OCI-LY1 (cell line): Measurements from ENCODE around the gene KCNE2.

Experiments used
- H2AFZ ChIP-seq: fragments of 200-600 bp; sonication (generic), shearing (Covaris generic); 2 replicates; pipeline ENCODE4 v1.6.0; 2014; ENCODE audit warnings: antibody characterized with exemption, mild to moderate bottlenecking, low read length
- H3F3A ChIP-seq: fragments of 200-600 bp; sonication (generic), shearing (Covaris generic); 2 replicates; pipeline ENCODE4 v1.6.0; 2014; ENCODE audit warnings: mild to moderate bottlenecking, antibody characterized with exemption, low read length, moderate library complexity; ENCODE audit not compliant: insufficient read depth
- H3K27ac ChIP-seq: fragments of 200-600 bp; sonication (generic); 2 replicates; pipeline ENCODE4 v1.5.1; 2014; ENCODE audit warnings: low read length, mixed run types, mild to moderate bottlenecking, low read depth; ENCODE audit not compliant: poor library complexity, severe bottlenecking
- H3K27me3 ChIP-seq: fragments of 200-600 bp; sonication (generic); 2 replicates; pipeline ENCODE4 v1.6.0; 2014; ENCODE audit warnings: antibody characterized with exemption, mild to moderate bottlenecking, low read length, moderate library complexity; ENCODE audit not compliant: insufficient read depth
- H3K36me3 ChIP-seq: fragments of 200-600 bp; sonication (generic); 2 replicates; pipeline ENCODE4 v1.6.1; 2014; ENCODE audit warnings: mild to moderate bottlenecking, antibody characterized with exemption, low read length, moderate library complexity, mixed read lengths; ENCODE audit not compliant: insufficient read depth
- H3K4me1 ChIP-seq: fragments of 200-600 bp; sonication (generic); 2 replicates; pipeline ENCODE4 v1.5.1; 2014; ENCODE audit warnings: mild to moderate bottlenecking, low read length, moderate library complexity; ENCODE audit not compliant: insufficient read depth, severe bottlenecking
- H3K4me2 ChIP-seq: fragments of 200-600 bp; sonication (generic), shearing (Covaris generic); 2 replicates; pipeline ENCODE4 v1.6.1; 2014; ENCODE audit warnings: low read length
- H3K4me3 ChIP-seq: fragments of 200-600 bp; sonication (generic); 2 replicates; pipeline ENCODE4 v1.5.1; 2014; ENCODE audit warnings: low read length, low read depth, mild to moderate bottlenecking, mixed read lengths; ENCODE audit not compliant: poor library complexity, severe bottlenecking
- H3K79me2 ChIP-seq: fragments of 200-600 bp; shearing (Covaris generic); 2 replicates; pipeline ENCODE4 v1.6.1; 2016; ENCODE audit warnings: mixed run types, low read length, mixed read lengths; ENCODE audit not compliant: insufficient read depth
- H3K9ac ChIP-seq: fragments of 200-600 bp; sonication (generic), shearing (Covaris generic); 2 replicates; pipeline ENCODE4 v1.6.1; 2014; ENCODE audit warnings: mild to moderate bottlenecking, low read length, mixed read lengths
- H3K9me2 ChIP-seq: fragments of 200-600 bp; sonication (generic), shearing (Covaris generic); 2 replicates; pipeline ENCODE4 v1.6.1; 2014; ENCODE audit warnings: low read depth, mild to moderate bottlenecking, low read length, mixed read lengths
- H3K9me3 ChIP-seq: fragments of 200-600 bp; shearing (Covaris generic); 2 replicates; pipeline ENCODE4 v1.6.1; 2014; ENCODE audit warnings: low read length, mixed read lengths
- H4K20me1 ChIP-seq: fragments of 200-600 bp; sonication (generic), shearing (Covaris generic); 2 replicates; pipeline ENCODE4 v1.6.0; 2016; ENCODE audit warnings: mild to moderate bottlenecking, low read length; ENCODE audit not compliant: insufficient read depth
- EZH2 ChIP-seq: fragments of 200-600 bp; sonication (generic), shearing (Covaris generic); IDR thresholded peaks from 2 replicates; pipeline ENCODE4 v1.8.0; 2017; ENCODE audit warnings: borderline replicate concordance, mixed run types, mild to moderate bottlenecking, antibody characterized with exemption, low read length, moderate library complexity, mixed read lengths
- TF ChIP-seq, protein P1 (sequence below): fragments of 200-600 bp; sonication (generic), shearing (Covaris generic); IDR thresholded peaks from 2 replicates; pipeline ENCODE4 v1.5.1; 2017; ENCODE audit warnings: mild to moderate bottlenecking, antibody characterized with exemption, low read length, moderate library complexity, mixed read lengths

Gene KCNE2

DNA sequence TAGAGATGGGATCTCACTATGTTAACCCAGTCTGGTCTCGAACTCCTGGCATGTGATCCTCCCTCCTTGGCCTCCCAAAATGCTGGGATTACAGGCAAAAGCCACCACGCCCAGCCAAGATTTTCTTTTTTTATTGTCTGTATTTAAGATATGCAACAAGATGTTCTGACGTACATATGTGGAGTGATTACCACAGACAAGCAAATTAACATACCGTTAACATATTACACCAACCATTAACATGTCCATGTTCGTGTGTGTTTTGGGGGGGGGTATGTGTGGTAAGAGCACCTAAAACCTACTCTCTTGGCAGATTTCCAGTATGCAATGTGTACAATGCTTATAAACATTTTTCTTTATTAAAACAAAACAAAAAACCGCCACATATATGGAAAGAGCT lies 10.6 kb upstream of the KCNE2 start:
- Histone ChIP-seq H3K9me3 (no peaks in the 10 kb centered on the region), H3K4me2 (no peak overlapping the region), H2AFZ (no peak overlapping the region)

DNA sequence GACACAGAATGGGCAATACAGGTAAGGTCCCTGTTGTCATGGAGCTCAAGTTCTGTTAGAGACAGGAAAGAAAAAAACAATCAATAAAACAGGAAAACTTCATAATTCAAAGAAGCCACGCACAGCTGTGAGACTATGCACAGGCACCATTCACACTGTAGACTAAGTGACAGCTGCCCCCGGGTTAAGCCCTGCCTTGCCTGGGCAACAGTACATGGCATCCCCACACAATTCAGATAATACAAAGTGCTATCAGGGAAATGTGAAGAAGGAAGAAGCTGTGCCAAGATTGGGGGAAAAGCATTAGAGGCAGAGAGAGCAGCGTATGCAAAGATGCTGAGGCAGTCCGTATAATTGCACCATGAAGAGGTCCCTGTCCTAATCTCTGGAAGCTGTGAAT lies 9.0 kb upstream of the KCNE2 start:
- Histone ChIP-seq H3K79me2 (no peaks in the 10 kb centered on the region), H3K27me3 (peaks cover 3% of the 10 kb centered on the region; the same call in 1 of the 2 replicates), H3K27ac (no peak overlapping the region), H2AFZ (no peak overlapping the region), H3K4me3 (no peak overlapping the region), H4K20me1 (no peaks in the 10 kb centered on the region), H3K4me2 (no peak overlapping the region), H3K9me3 (no peaks in the 10 kb centered on the region), H3K9me2 (no peaks in the 10 kb centered on the region), H3K9ac (no peak overlapping the region), H3K36me3 (no peaks in the 10 kb centered on the region; the same call in 1 of the 2 replicates), H3F3A (no peaks in the 10 kb centered on the region), H3K4me1 (peaks cover 5% of the 10 kb centered on the region)
- TF ChIP-seq, protein P1, sequence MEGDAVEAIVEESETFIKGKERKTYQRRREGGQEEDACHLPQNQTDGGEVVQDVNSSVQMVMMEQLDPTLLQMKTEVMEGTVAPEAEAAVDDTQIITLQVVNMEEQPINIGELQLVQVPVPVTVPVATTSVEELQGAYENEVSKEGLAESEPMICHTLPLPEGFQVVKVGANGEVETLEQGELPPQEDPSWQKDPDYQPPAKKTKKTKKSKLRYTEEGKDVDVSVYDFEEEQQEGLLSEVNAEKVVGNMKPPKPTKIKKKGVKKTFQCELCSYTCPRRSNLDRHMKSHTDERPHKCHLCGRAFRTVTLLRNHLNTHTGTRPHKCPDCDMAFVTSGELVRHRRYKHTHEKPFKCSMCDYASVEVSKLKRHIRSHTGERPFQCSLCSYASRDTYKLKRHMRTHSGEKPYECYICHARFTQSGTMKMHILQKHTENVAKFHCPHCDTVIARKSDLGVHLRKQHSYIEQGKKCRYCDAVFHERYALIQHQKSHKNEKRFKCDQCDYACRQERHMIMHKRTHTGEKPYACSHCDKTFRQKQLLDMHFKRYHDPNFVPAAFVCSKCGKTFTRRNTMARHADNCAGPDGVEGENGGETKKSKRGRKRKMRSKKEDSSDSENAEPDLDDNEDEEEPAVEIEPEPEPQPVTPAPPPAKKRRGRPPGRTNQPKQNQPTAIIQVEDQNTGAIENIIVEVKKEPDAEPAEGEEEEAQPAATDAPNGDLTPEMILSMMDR, result no peak
- TF ChIP-seq EZH2, result no peak

More for the DNA sequence above, 10.6 kb upstream of the KCNE2 start:
- TF ChIP-seq, protein P1, result no peak
- no peak for TF ChIP-seq EZH2
- no peaks in the 10 kb centered on the region; the same call in 1 of the 2 replicates for H3K27me3 ChIP-seq
- H3K79me2 ChIP-seq, result no peaks in the 10 kb centered on the region
- H3K27ac ChIP-seq, result no peak overlapping the region
- H3K4me1 ChIP-seq, result peaks cover 5% of the 10 kb centered on the region
- no peaks in the 10 kb centered on the region for H3K36me3 ChIP-seq
- no peak overlapping the region for H3K9ac ChIP-seq
- no peaks in the 10 kb centered on the region for H4K20me1 ChIP-seq
- H3F3A ChIP-seq, result no peaks in the 10 kb centered on the region
- H3K4me3 ChIP-seq, result no peak overlapping the region
- H3K9me2 ChIP-seq, result no peaks in the 10 kb centered on the region

- Histone ChIP-seq H3K27me3 (peaks cover 3% of the 10 kb centered on the region; the same call in 1 of the 2 replicates), H3K36me3 (no peaks in the 10 kb centered on the region; the same call in 1 of the 2 replicates)
- no peak for TF ChIP-seq EZH2
- TF ChIP-seq, protein P1, result no peak
Measured at GRCh38 chr21:34355570-34355969, 8.2 kb upstream of the KCNE2 start.

More at GRCh38 chr21:34355570-34355969, 8.2 kb upstream of the KCNE2 start:
- no peaks in the 10 kb centered on the region for H3K9me3 ChIP-seq
- H3K4me1 ChIP-seq, result peaks cover 5% of the 10 kb centered on the region
- no peak overlapping the region for H3K9ac ChIP-seq
- no peak overlapping the region for H2AFZ ChIP-seq
- H3K4me3 ChIP-seq, result no peak overlapping the region
- H4K20me1 ChIP-seq, result no peaks in the 10 kb centered on the region
- no peaks in the 10 kb centered on the region for H3K9me2 ChIP-seq
- no peak overlapping the region for H3K27ac ChIP-seq
- no peak overlapping the region for H3K4me2 ChIP-seq
- H3K79me2 ChIP-seq, result no peaks in the 10 kb centered on the region
- H3F3A ChIP-seq, result no peaks in the 10 kb centered on the region
